ENCODE results near the gene SOBP. TPM values are rescaled to one million over a fixed set of nuclear protein-coding genes. Genes with fewer than 3 reads are reported as not detected.
"Not testable (repeated sequence)": the region's sequence is repeated elsewhere in the genome, so short reads cannot be mapped to it uniquely, and the experiment has no call there.

Gene SOBP, protein sequence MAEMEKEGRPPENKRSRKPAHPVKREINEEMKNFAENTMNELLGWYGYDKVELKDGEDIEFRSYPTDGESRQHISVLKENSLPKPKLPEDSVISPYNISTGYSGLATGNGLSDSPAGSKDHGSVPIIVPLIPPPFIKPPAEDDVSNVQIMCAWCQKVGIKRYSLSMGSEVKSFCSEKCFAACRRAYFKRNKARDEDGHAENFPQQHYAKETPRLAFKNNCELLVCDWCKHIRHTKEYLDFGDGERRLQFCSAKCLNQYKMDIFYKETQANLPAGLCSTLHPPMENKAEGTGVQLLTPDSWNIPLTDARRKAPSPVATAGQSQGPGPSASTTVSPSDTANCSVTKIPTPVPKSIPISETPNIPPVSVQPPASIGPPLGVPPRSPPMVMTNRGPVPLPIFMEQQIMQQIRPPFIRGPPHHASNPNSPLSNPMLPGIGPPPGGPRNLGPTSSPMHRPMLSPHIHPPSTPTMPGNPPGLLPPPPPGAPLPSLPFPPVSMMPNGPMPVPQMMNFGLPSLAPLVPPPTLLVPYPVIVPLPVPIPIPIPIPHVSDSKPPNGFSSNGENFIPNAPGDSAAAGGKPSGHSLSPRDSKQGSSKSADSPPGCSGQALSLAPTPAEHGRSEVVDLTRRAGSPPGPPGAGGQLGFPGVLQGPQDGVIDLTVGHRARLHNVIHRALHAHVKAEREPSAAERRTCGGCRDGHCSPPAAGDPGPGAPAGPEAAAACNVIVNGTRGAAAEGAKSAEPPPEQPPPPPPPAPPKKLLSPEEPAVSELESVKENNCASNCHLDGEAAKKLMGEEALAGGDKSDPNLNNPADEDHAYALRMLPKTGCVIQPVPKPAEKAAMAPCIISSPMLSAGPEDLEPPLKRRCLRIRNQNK
- total RNA-seq: 0.20 and 0.27 TPM in 2 replicates

- intact Hi-C loops (cut with micrococcal nuclease): loop anchor here (2.0 to 5.0 kb wide), 3 partner anchors 147 to 679 kb away; no protein-coding TSS in a partner anchor
Measured at GRCh38 chr6:107489636-107490565, at the start of gene SOBP. Gene SOBP (plus strand): TSS chr6:107490117. CDS start chr6:107490617, 500 bp downstream.

DNA sequence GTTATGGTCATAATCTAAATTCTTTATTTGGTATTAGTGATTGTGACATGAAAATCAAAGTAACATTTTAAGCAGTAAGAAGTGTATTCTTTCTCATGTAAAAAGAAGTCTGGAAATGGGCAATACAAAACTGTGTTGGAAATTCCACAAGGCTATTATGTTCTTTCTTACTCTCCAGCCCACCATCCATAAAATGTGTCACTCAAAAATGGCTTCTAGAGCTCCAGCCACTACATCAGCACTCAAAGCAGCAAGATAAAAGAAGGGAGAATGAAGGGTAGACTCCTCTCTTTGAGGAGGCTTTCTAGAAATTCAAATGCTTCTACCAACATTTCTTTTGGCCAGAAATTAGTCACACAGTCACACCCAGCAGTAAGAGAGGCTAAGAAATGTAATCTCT is 49.0 kb upstream of the SOBP start:
- intact Hi-C loops (cut with micrococcal nuclease): no loop called here

DNA sequence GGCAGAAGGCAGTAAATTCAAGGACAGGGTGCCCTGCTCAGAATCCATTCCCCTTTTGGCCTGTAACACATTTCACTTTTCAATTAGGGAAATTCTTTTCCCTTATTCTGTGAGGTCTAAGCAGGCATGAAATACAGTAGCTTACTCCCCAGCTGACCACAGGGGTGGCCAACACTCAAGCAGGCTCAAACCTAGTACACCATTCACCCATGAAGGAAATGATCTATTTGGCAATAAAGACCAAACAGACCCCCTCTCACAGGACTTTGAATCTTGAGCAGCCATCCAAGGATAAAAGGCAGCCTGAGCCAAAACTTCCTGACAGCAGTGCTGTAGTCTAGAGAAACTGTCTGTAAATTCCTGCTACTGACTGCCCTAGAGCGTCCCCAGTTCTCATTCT is 48.2 kb upstream of the SOBP start:
- intact Hi-C loops (cut with micrococcal nuclease): no loop called here

DNA sequence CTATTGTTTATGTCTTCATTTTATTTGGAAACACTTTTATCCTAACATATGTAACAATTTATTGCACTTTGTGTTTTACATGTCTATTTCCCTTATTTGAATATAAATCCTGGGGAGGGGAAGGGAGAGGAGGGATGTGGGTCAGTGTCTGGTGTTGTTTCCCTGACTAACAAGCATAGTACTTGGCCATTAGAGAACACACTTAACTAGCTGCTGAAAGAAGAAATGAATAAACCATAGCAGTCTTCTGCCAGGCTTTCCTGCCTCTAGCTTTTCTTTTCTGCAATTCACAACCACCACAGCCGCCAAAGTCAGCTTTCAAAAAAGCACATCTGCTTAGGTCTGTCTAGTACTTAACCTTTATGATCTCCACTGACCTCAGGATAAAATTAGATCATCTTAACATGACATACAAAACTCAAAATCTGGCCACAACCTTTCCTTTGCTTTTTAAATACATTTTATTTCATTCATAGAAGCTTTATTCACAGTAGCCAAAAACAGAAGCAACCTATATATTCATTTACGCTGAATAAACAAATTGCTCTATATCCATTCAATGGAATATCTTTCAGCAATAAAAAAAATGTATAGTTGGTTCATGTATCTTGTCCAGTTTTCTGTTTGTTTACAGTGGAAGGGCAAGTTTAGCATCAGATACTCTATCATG is 46.8 kb upstream of the SOBP start:
- intact Hi-C loops (cut with micrococcal nuclease): no loop called here

GRCh38 chr6:107443608-107444267 is 46.2 kb upstream of the SOBP start:
- intact Hi-C loops (cut with micrococcal nuclease): no loop called here

GRCh38 chr6:107444277-107444676 is 45.6 kb upstream of the SOBP start:
- intact Hi-C loops (cut with micrococcal nuclease): no loop called here

GRCh38 chr6:107447663-107448216 is 42.2 kb upstream of the SOBP start:
- intact Hi-C loops (cut with micrococcal nuclease): no loop called here

DNA sequence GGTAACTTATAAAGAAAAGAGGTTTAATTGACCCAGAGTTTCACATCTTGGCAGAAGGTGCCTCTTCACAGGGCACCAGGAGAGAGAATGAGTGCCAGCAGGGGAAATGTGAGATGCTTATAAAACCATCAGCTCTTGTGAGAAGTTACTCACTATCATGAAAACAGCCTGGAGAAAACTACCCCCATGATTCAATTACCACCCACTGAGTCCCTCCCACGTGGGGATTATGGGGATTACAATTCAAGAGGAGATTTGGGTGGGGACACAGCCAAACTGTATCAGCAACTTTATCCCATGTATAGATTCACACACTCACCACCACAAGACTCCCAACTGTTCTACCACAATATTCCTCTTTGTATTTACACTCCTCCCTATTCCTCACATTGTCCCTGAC is 41.1 kb upstream of the SOBP start:
- intact Hi-C loops (cut with micrococcal nuclease): no loop called here

GRCh38 chr6:107458672-107459282 is 31.1 kb upstream of the SOBP start:
- intact Hi-C loops (cut with micrococcal nuclease): loop anchor here (1.0 to 10.0 kb wide), 18 partner anchors 30 to 1924 kb away; partner anchors contain the start of genes CD164, CEP57L1, FOXO3 and MTRES1

GRCh38 chr6:107459283-107460082 is 30.4 kb upstream of the SOBP start, which contains the start of gene PDSS2:
Gene PDSS2 (minus strand): TSS chr6:107459564. CDS start chr6:107459285, 279 bp downstream.
- intact Hi-C loops (cut with micrococcal nuclease): loop anchor here (1.0 to 10.0 kb wide), 18 partner anchors 29 to 1923 kb away; partner anchors contain the start of genes CD164, CEP57L1, FOXO3 and MTRES1

DNA sequence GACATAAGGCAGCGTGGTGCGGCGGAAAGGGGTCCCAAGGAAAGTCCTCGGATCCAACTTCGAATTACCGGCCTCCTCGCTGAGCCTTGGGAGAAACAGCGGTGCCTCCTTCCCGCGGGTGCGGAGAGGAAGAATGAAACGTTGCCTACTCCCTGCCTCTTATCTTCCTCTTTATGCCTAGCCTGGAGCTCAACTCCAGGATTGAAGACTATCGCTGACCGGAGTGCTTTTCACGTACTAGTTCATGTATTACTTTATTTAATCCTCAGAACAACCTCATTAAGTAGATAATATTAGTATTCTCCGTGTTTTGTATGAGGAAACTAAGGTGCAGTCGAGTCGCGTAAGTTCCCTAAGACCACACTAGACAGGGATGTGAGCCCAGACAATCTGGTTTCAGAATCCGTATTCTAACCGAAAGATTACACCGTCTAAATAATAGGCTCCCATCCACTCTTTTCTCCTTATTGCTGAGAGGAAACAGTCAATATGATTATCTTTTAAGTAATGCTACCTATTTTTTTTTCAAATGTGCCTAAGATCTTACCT is 29.8 kb upstream of the SOBP start:
- intact Hi-C loops (cut with micrococcal nuclease): no loop called here

DNA sequence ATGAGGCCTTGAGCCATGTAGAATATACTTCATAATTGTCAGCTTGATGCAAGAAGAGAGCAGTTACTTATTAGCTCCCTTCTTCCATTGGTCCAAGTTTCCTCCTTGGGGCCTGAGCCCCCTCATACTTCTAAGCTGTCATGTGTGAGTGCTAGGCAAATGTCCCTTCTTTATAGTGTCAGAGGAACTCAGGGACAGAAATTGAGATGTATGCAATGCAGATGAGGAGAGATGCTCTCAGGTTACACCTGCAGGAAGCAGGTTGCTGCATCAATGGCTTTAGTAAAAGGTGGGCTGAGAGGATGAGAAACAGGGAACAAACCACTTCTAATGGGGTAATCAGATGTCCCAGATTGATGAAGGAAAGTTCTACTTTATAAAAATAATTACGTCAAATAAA is 23.9 kb upstream of the SOBP start:
- intact Hi-C loops (cut with micrococcal nuclease): no loop called here

DNA sequence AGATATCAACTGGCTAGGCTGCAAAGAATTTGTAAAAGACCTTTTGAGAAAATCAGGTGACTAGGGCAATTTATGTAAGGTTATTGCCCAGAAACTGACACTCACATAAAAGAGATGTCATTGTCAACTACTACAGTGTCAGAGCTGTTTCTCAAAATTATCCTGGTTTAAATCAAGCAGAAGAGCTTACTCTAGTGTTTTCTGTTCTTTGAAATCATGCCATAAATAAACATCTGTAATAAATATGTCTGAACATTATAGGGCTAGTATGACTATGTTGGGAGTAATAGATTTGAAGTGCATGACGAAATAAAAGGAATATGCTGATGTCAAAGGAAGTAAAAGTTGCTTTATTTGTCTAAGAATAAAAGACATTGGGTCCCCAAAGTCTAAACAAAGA is 19.6 kb upstream of the SOBP start:
- intact Hi-C loops (cut with micrococcal nuclease): no loop called here

DNA sequence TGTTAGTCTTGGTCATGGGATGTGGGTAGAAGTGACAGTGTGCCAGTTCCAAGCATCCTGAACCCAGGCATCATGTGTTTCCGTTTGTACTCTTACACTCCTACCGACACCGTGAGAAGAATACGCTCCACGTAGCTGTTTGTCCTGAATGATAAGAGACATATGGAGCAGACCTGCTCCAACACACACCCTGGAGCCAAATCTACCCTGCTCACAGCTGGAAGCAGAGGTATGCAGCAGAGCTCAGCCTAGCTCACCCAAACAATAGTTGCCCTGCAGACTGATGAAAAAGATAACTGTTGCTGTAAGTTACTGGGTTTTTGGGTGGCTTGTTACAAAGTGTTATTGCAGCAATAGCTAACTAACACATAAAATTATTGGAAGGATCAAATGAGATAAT is 16.3 kb upstream of the SOBP start:
- intact Hi-C loops (cut with micrococcal nuclease): no loop called here

DNA sequence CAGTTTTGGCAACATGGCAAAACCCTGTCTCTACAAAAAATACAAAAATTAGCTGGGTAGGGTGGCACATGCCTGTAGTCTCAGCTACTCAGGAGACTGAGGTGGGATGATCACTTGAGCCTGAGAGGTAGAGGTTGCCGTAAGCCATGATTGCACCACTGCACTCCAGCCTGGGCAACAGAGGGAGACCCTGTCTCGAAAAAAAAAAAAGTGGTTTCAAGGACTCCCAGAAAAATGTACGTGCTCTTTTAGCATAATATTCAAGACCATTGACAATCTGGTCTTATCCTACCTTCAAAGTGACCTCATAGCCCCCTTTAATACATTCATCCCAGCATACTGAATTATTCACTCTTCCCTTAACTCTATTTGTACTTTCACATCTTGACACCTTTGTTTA is 14.6 kb upstream of the SOBP start:
- intact Hi-C loops (cut with micrococcal nuclease): not testable (repeated sequence)

DNA sequence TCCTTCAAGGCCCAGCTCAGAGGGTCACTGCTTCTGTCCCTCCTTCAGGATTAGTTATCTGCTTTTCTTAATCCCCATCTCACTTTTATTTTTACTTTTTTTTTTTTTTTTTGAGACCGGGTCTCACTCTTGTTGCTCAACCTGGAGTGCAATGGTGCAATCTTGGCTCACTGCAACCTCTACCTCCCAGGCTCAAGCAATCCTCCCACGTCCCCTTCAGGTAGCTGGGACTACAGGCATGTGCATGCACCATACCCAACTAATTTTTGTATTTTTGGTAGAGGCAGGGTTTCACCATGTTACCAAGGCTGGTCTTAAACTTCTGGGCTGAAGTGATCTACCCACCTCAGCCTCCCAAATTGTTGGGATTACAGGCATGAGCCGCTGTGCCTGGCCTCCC is 14.1 kb upstream of the SOBP start:
- intact Hi-C loops (cut with micrococcal nuclease): not testable (repeated sequence)

- intact Hi-C loops (cut with micrococcal nuclease): no loop called here
Measured at GRCh38 chr6:107479089-107479690, 10.7 kb upstream of the SOBP start.

All from T-helper 1 cell treated with Interleukin-12 subunit alpha and Interleukin-12 subunit beta and Interleukin-4 antibody, amounts not matched to agents 30 ng/mL and 1 ng/mL, for 36 hours (primary cell).